NCI-H1092 (cell line): ENCODE data around the gene ADAMTS2.

ENCODE experiments used
- DNase-seq: peaks from one replicate; lab custom pipeline; 2025; lab: John Stamatoyannopoulos, UW

The ADAMTS2 gene

GRCh38 chr5:179176571-179177230, 168.6 kb downstream of the ADAMTS2 start:
- DNase-seq, result no peak

GRCh38 chr5:179176166-179176565, 169.1 kb downstream of the ADAMTS2 start:
- no peak for DNase-seq

- no peak for DNase-seq
Measured at GRCh38 chr5:179171816-179172745, 173.2 kb downstream of the ADAMTS2 start.

- no peak for DNase-seq
Measured at GRCh38 chr5:179171251-179171815, 173.9 kb downstream of the ADAMTS2 start.

- DNase-seq, result no peak
Measured at GRCh38 chr5:179170606-179171005, 174.7 kb downstream of the ADAMTS2 start.

GRCh38 chr5:179169836-179170235, 175.4 kb downstream of the ADAMTS2 start:
- no peak for DNase-seq

- no peak for DNase-seq
Measured at GRCh38 chr5:179168664-179169063, 176.6 kb downstream of the ADAMTS2 start.

- DNase-seq, result no peak
Measured at GRCh38 chr5:179167871-179168451, 177.3 kb downstream of the ADAMTS2 start.

- DNase-seq, result peak; percentile 4
Measured at GRCh38 chr5:179166886-179167841, 178.1 kb downstream of the ADAMTS2 start.

- no peak for DNase-seq
Measured at GRCh38 chr5:179166171-179166885, 178.9 kb downstream of the ADAMTS2 start.

GRCh38 chr5:179165421-179166170, 179.7 kb downstream of the ADAMTS2 start:
- no peak for DNase-seq

GRCh38 chr5:179164331-179165311, 180.6 kb downstream of the ADAMTS2 start:
- no peak for DNase-seq

GRCh38 chr5:179163236-179164155, 181.8 kb downstream of the ADAMTS2 start:
- no peak for DNase-seq

GRCh38 chr5:179162351-179163235, 182.7 kb downstream of the ADAMTS2 start:
- no peak for DNase-seq

GRCh38 chr5:179161901-179162300, 183.4 kb downstream of the ADAMTS2 start:
- DNase-seq, result no peak

GRCh38 chr5:179160584-179160983, 184.7 kb downstream of the ADAMTS2 start:
- DNase-seq, result no peak

GRCh38 chr5:179158556-179158955, 186.7 kb downstream of the ADAMTS2 start:
- no peak for DNase-seq
